Glutamatergic neuron (in vitro differentiated cells): ENCODE results near the gene ESYT3. TPM values are rescaled to one million over a fixed set of nuclear protein-coding genes. Genes with fewer than 3 reads are reported as not detected.
"Not testable (repeated sequence)": the region's sequence is repeated elsewhere in the genome, so short reads cannot be mapped to it uniquely, and the experiment has no call there.

Experiments used
- DNase-seq: peaks from one replicate; pipeline ENCODE4 v3.0.0; 2022
- H3K27ac Mint-ChIP-seq: one replicate; pipeline ENCODE4 v1.8.0; 2020; ENCODE audit warnings: mild to moderate bottlenecking, mixed read lengths, inconsistent platforms; ENCODE audit not compliant: unreplicated experiment
- H3K27me3 Mint-ChIP-seq: one replicate; pipeline ENCODE4 v1.8.0; 2020; ENCODE audit warnings: mild to moderate bottlenecking, moderate library complexity, mixed read lengths, inconsistent platforms; ENCODE audit not compliant: unreplicated experiment
- H3K36me3 Mint-ChIP-seq: one replicate; pipeline ENCODE4 v1.8.0; 2020; ENCODE audit warnings: mild to moderate bottlenecking, mixed read lengths, inconsistent platforms; ENCODE audit not compliant: unreplicated experiment
- H3K4me1 Mint-ChIP-seq: one replicate; pipeline ENCODE4 v1.8.0; 2020; ENCODE audit warnings: mild to moderate bottlenecking, low read depth, mixed read lengths, inconsistent platforms; ENCODE audit not compliant: unreplicated experiment
- H3K4me3 Mint-ChIP-seq: one replicate; pipeline ENCODE4 v1.8.0; 2020; ENCODE audit warnings: mild to moderate bottlenecking, mixed read lengths, inconsistent platforms; ENCODE audit not compliant: unreplicated experiment
- H3K9me3 Mint-ChIP-seq: one replicate; pipeline ENCODE4 v1.8.0; 2020; ENCODE audit warnings: mild to moderate bottlenecking, moderate library complexity, mixed read lengths, inconsistent platforms; ENCODE audit not compliant: unreplicated experiment
- CTCF ChIP-seq: fragments of 200-600 bp; sonication (generic); IDR thresholded peaks from one replicate; pipeline ENCODE4 v1.5.0; 2021; ENCODE audit not compliant: partially characterized antibody, unreplicated experiment
- total RNA-seq: library from RNA; stranded (reverse); fragmentation: NEBNext Ultra II Directional; extraction: Animal tissue kit (Norgen Biotek cat#: 25700); gene quantifications from one replicate; pipeline ENCODE4 v1.2.1, GENCODE V29; 2021; ENCODE audit not compliant: unreplicated experiment

ESYT3 gene
- total RNA-seq, 1 donor from 2014 or later = not detected

- Mint-ChIP-seq H3K27ac (no peak overlapping the region), H3K4me3 (no peak overlapping the region), H3K27me3 (peaks cover 5% of the 10 kb centered on the region), H3K9me3 (peaks cover 3% of the 10 kb centered on the region), H3K4me1 (peaks cover 3% of the 10 kb centered on the region), H3K36me3 (no peaks in the 10 kb centered on the region)
- DNase-seq = no peak
- TF ChIP-seq CTCF = no peak
These were observed 18.0 kb downstream of the ESYT3 start for GRCh38 chr3:138452436-138452835.

GRCh38 chr3:138453940-138454339 lies 19.5 kb downstream of the ESYT3 start:
- H3K4me3 Mint-ChIP-seq, H3K36me3 Mint-ChIP-seq, H3K9me3 Mint-ChIP-seq, H3K27ac Mint-ChIP-seq, H3K4me1 Mint-ChIP-seq, DNase-seq: not testable (repeated sequence)
- H3K27me3 Mint-ChIP-seq = peaks cover 11% of the 10 kb centered on the region

GRCh38 chr3:138455801-138456716 lies 21.6 kb downstream of the ESYT3 start:
- Mint-ChIP-seq H3K4me1 (peaks cover 5% of the 10 kb centered on the region), H3K27me3 (peaks cover 9% of the 10 kb centered on the region), H3K36me3 (no peaks in the 10 kb centered on the region), H3K27ac (no peak overlapping the region), H3K9me3 (peaks cover 6% of the 10 kb centered on the region), H3K4me3 (no peak overlapping the region)
- no peak for TF ChIP-seq CTCF
- DNase-seq = no peak

GRCh38 chr3:138456961-138457862 lies 22.8 kb downstream of the ESYT3 start:
- peaks cover 4% of the 10 kb centered on the region for H3K9me3 Mint-ChIP-seq
- no peak for TF ChIP-seq CTCF
- peaks cover 9% of the 10 kb centered on the region for H3K27me3 Mint-ChIP-seq
- no peak for DNase-seq
- no peak overlapping the region for H3K4me3 Mint-ChIP-seq
- H3K27ac Mint-ChIP-seq = no peak overlapping the region
- peaks cover 6% of the 10 kb centered on the region for H3K4me1 Mint-ChIP-seq
- no peaks in the 10 kb centered on the region for H3K36me3 Mint-ChIP-seq

GRCh38 chr3:138457863-138458735 lies 23.7 kb downstream of the ESYT3 start:
- no peak for DNase-seq
- no peaks in the 10 kb centered on the region for H3K36me3 Mint-ChIP-seq
- peaks cover 9% of the 10 kb centered on the region for H3K27me3 Mint-ChIP-seq
- peaks cover 4% of the 10 kb centered on the region for H3K9me3 Mint-ChIP-seq
- H3K4me3 Mint-ChIP-seq = no peak overlapping the region
- H3K4me1 Mint-ChIP-seq = peaks cover 3% of the 10 kb centered on the region
- peak overlapping the region; percentile 25 for H3K27ac Mint-ChIP-seq
- TF ChIP-seq CTCF = no peak
